Calu3 (cell line): Measurements from ENCODE around the gene PRSS23. TPM values are rescaled to one million over a fixed set of nuclear protein-coding genes. Genes with fewer than 3 reads are reported as not detected.

Experiments
- BruUV-seq: library from RNA; stranded (reverse); fragments of 400-500 nt; replicated peaks from 2 replicates; lab custom pipeline; 2021; lab: Mats Ljungman, UMichigan
- CTCF ChIA-PET: fragments of 300-600 bp; sonication (Branson Sonifier 250); formaldehyde crosslinking; loops from one replicate; lab custom pipeline; 2022; ENCODE audit warnings: antibody characterized with exemption; lab: Charles Lee
- DNase-seq: peaks from one replicate; pipeline ENCODE4 v3.0.0; 2022
- H3K27ac Mint-ChIP-seq: one replicate; pipeline ENCODE4 v1.8.0; 2022; ENCODE audit warnings: mixed read lengths; ENCODE audit not compliant: unreplicated experiment
- H3K27me3 Mint-ChIP-seq: one replicate; pipeline ENCODE4 v1.8.0; 2022; ENCODE audit warnings: mixed read lengths; ENCODE audit not compliant: unreplicated experiment
- H3K36me3 Mint-ChIP-seq: one replicate; pipeline ENCODE4 v1.8.0; 2022; ENCODE audit warnings: mild to moderate bottlenecking, moderate library complexity, mixed read lengths; ENCODE audit not compliant: insufficient read depth, unreplicated experiment
- H3K4me1 Mint-ChIP-seq: one replicate; pipeline ENCODE4 v1.8.0; 2022; ENCODE audit warnings: mild to moderate bottlenecking, low read depth, mixed read lengths; ENCODE audit not compliant: unreplicated experiment
- H3K4me3 Mint-ChIP-seq: one replicate; pipeline ENCODE4 v1.8.0; 2022; ENCODE audit warnings: mild to moderate bottlenecking, low read depth, moderate library complexity, mixed read lengths; ENCODE audit not compliant: unreplicated experiment
- H3K9me3 Mint-ChIP-seq: one replicate; pipeline ENCODE4 v1.8.0; 2022; ENCODE audit warnings: low read depth, mixed read lengths; ENCODE audit not compliant: unreplicated experiment
- CTCF ChIP-seq: fragments of 200-600 bp; IDR thresholded peaks from one replicate; pipeline ENCODE4 v1.8.0; 2022; ENCODE audit warnings: antibody characterized with exemption; ENCODE audit not compliant: unreplicated experiment
- intact Hi-C: fragments of 100-400 bp; cut with micrococcal nuclease; formaldehyde crosslinking; loops from one replicate; pipeline ENCODE4 v1.10.0; 2022; ENCODE audit not compliant: unreplicated experiment
- total RNA-seq: library from RNA; stranded (reverse); gene quantifications from 2 replicates; pipeline ENCODE4 v1.2.3, GENCODE V29; 2022

PRSS23 gene
- total RNA-seq, 1 experiment from 2014 or later, result 13.9 TPM

- DNase-seq, result no peak
- H3K36me3 Mint-ChIP-seq, result no peaks in the 10 kb centered on the region
- no peaks in the 10 kb centered on the region for H3K27me3 Mint-ChIP-seq
- H3K9me3 Mint-ChIP-seq, result no peaks in the 10 kb centered on the region
- BruUV-seq, result no TSS peak
- intact Hi-C loops, result no loop called here
- TF ChIP-seq CTCF, result no peak
- H3K4me1 Mint-ChIP-seq, result peaks cover 35% of the 10 kb centered on the region
- H3K27ac Mint-ChIP-seq, result no peak overlapping the region
- no peak overlapping the region for H3K4me3 Mint-ChIP-seq
- CTCF ChIA-PET, result no interaction called here
Observed at GRCh38 chr11:86774417-86774816, 25.9 kb upstream of the PRSS23 start.

- Mint-ChIP-seq H3K27me3 (no peaks in the 10 kb centered on the region), H3K4me3 (no peak overlapping the region), H3K9me3 (no peaks in the 10 kb centered on the region), H3K27ac (no peak overlapping the region), H3K36me3 (no peaks in the 10 kb centered on the region), H3K4me1 (peaks cover 35% of the 10 kb centered on the region)
- intact Hi-C loops, result no loop called here
- BruUV-seq, result no TSS peak
- no peak for TF ChIP-seq CTCF
- no peak for DNase-seq
- CTCF ChIA-PET, result interaction anchor here (0.6 kb wide), 1 partner anchor 375 kb away, joined by 3 read pairs; no protein-coding TSS in a partner anchor
Observed at GRCh38 chr11:86775361-86775760, 25.0 kb upstream of the PRSS23 start.

GRCh38 chr11:86781546-86781945 lies 18.8 kb upstream of the PRSS23 start:
- no TSS peak for BruUV-seq
- intact Hi-C loops, result no loop called here
- Mint-ChIP-seq H3K4me3 (no peak overlapping the region), H3K36me3 (no peaks in the 10 kb centered on the region), H3K27ac (no peak overlapping the region), H3K27me3 (no peaks in the 10 kb centered on the region), H3K4me1 (peaks cover 13% of the 10 kb centered on the region), H3K9me3 (no peaks in the 10 kb centered on the region)
- no peak for DNase-seq
- CTCF ChIA-PET, result no interaction called here
- TF ChIP-seq CTCF, result no peak

- TF ChIP-seq CTCF, result no peak
- H3K36me3 Mint-ChIP-seq, result no peaks in the 10 kb centered on the region
- H3K4me1 Mint-ChIP-seq, result peaks cover 12% of the 10 kb centered on the region
- no peak overlapping the region for H3K4me3 Mint-ChIP-seq
- no peaks in the 10 kb centered on the region for H3K9me3 Mint-ChIP-seq
- CTCF ChIA-PET, result no interaction called here
- no peak for DNase-seq
- H3K27me3 Mint-ChIP-seq, result no peaks in the 10 kb centered on the region
- no TSS peak for BruUV-seq
- no peak overlapping the region for H3K27ac Mint-ChIP-seq
- intact Hi-C loops, result no loop called here
Observed at GRCh38 chr11:86782742-86783141, 17.6 kb upstream of the PRSS23 start.
